Measurements from ENCODE around the gene ST3GAL3. TPM values are rescaled to one million over a fixed set of nuclear protein-coding genes. Genes with fewer than 3 reads are reported as not detected.

The ST3GAL3 gene
- total and polyA plus RNA-seq, 2 of the 13 experiments (the other 11 are each of a cell fraction or from before 2014, with no cell fraction given): 5.1 to 8.1 TPM

DNA sequence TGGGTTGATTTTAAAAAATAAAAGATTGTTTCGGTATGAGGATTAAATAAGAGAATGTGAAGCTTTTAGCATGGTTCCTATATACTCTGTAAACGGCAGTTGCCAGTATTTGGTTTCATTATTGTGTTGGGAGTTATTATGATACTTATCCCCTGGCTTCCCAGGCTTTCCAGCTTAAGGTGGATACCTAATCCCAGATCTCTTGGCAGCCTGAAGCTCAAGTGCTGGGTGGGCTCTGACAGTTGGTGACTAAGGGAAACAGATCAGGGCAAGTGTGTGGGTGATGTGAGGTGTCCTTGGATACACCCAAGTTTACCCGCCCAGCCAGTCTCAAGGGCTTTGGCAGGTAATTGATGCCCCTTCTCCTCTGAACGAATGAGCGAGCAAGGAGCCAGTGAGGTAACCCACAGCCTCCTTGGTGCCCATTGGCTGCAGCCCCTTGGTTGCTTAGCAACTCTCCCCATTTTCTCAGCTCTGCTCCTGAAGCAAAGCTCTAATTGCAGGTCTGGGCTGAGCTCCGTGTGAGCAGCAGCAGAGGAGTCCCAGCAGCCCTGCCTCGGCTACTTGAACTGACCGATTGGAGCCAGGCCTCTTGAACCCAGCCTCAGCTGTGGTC, 245.5 kb downstream of the ST3GAL3 start:
- Histone ChIP-seq H3K4me1 (ENCODE audit: insufficient read depth, low read length) (peaks cover 11% of the 10 kb centered on the region), H3K79me2 (ENCODE audit: insufficient read depth, low read length) (peaks cover 2% of the 10 kb centered on the region), H3K9ac (ENCODE audit: insufficient read depth, low read depth, low read length) (no peak overlapping the region), H4K20me1 (ENCODE audit: insufficient read depth, low read length) (no peaks in the 10 kb centered on the region), H3K36me3 (replicated peaks in 1 of 2; ENCODE audit: control insufficient read depth in 1 of 2, insufficient read depth in 2 of 2, low read length in 2 of 2) (peaks cover 0 to 12% of the 10 kb centered on the region in 2 experiments; a peak in 3 of 5 replicates), H3K4me2 (ENCODE audit: low read depth, low read length) (no peak overlapping the region), H2AFZ (ENCODE audit: low read length) (no peak overlapping the region), H3K27me3 (ENCODE audit: control insufficient read depth in 1 of 2, insufficient read depth in 2 of 2, low read length in 2 of 2) (no peaks in the 10 kb centered on the region), H3K9me3 (ENCODE audit: low read length) (no peaks in the 10 kb centered on the region), H3K4me3 (replicated peaks in 1 of 3; ENCODE audit: insufficient read depth in 1 of 3, low read depth in 2 of 3, low read length in 3 of 3) (no peak overlapping the region), H3K27ac (ENCODE audit: extremely low read length, insufficient read depth, low read length) (no peak overlapping the region)
- no peak for ATAC-seq
- no peak for DNase-seq (ENCODE audit: low spot score)
- intact Hi-C loops (cut with micrococcal nuclease; ENCODE audit: unreplicated experiment): no loop called here
- ChIA-PET CTCF (ENCODE audit: low intra/inter-chr PET ratio, low total read pairs) (no interaction called here), POLR2A (no interaction called here)
- no peak for FAIRE-seq
- BruUV-seq (replicated peaks): no TSS peak
- in situ Hi-C loops (cut with HindIII; ENCODE audit: extremely low pct_ligation_motif_present, low pct_unique_long_range_greater_than_20kb): no loop called here
- WGBS (ENCODE audit: low lambda C conversion rate): 82% methylated on average over 4 of the region's 8 CpGs
- TF ChIP-seq, protein P1, sequence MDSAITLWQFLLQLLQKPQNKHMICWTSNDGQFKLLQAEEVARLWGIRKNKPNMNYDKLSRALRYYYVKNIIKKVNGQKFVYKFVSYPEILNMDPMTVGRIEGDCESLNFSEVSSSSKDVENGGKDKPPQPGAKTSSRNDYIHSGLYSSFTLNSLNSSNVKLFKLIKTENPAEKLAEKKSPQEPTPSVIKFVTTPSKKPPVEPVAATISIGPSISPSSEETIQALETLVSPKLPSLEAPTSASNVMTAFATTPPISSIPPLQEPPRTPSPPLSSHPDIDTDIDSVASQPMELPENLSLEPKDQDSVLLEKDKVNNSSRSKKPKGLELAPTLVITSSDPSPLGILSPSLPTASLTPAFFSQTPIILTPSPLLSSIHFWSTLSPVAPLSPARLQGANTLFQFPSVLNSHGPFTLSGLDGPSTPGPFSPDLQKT (CRISPR knock-in tag; IDR thresholded peaks at IDR 0.05; ENCODE audit: borderline replicate concordance): no peak
- TF ChIP-seq HNF4G (IDR thresholded peaks at IDR 0.05; ENCODE audit: borderline replicate concordance, low read depth, low read length) (no peak), HNF4G (CRISPR knock-in tag; IDR thresholded peaks at IDR 0.05; ENCODE audit: borderline replicate concordance, low read depth) (no peak), ZNF549 (CRISPR knock-in tag; IDR thresholded peaks at IDR 0.05) (no peak), ZNF720 (CRISPR knock-in tag; IDR thresholded peaks at IDR 0.05) (no peak), ZNF562 (CRISPR knock-in tag; IDR thresholded peaks at IDR 0.05; ENCODE audit: borderline replicate concordance) (no peak), CCAR2 (optimal IDR thresholded peaks at IDR 0.05; ENCODE audit: low read depth, low read length) (no peak)
- TF ChIP-seq, protein P2, sequence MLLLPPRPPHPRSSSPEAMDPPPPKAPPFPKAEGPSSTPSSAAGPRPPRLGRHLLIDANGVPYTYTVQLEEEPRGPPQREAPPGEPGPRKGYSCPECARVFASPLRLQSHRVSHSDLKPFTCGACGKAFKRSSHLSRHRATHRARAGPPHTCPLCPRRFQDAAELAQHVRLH (CRISPR knock-in tag; IDR thresholded peaks at IDR 0.05; ENCODE audit: borderline replicate concordance, low read depth): no peak
- TF ChIP-seq, protein P3, sequence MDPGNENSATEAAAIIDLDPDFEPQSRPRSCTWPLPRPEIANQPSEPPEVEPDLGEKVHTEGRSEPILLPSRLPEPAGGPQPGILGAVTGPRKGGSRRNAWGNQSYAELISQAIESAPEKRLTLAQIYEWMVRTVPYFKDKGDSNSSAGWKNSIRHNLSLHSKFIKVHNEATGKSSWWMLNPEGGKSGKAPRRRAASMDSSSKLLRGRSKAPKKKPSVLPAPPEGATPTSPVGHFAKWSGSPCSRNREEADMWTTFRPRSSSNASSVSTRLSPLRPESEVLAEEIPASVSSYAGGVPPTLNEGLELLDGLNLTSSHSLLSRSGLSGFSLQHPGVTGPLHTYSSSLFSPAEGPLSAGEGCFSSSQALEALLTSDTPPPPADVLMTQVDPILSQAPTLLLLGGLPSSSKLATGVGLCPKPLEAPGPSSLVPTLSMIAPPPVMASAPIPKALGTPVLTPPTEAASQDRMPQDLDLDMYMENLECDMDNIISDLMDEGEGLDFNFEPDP (CRISPR knock-in tag; conservative IDR thresholded peaks at IDR 0.05): no peak
- TF ChIP-seq, protein P4, sequence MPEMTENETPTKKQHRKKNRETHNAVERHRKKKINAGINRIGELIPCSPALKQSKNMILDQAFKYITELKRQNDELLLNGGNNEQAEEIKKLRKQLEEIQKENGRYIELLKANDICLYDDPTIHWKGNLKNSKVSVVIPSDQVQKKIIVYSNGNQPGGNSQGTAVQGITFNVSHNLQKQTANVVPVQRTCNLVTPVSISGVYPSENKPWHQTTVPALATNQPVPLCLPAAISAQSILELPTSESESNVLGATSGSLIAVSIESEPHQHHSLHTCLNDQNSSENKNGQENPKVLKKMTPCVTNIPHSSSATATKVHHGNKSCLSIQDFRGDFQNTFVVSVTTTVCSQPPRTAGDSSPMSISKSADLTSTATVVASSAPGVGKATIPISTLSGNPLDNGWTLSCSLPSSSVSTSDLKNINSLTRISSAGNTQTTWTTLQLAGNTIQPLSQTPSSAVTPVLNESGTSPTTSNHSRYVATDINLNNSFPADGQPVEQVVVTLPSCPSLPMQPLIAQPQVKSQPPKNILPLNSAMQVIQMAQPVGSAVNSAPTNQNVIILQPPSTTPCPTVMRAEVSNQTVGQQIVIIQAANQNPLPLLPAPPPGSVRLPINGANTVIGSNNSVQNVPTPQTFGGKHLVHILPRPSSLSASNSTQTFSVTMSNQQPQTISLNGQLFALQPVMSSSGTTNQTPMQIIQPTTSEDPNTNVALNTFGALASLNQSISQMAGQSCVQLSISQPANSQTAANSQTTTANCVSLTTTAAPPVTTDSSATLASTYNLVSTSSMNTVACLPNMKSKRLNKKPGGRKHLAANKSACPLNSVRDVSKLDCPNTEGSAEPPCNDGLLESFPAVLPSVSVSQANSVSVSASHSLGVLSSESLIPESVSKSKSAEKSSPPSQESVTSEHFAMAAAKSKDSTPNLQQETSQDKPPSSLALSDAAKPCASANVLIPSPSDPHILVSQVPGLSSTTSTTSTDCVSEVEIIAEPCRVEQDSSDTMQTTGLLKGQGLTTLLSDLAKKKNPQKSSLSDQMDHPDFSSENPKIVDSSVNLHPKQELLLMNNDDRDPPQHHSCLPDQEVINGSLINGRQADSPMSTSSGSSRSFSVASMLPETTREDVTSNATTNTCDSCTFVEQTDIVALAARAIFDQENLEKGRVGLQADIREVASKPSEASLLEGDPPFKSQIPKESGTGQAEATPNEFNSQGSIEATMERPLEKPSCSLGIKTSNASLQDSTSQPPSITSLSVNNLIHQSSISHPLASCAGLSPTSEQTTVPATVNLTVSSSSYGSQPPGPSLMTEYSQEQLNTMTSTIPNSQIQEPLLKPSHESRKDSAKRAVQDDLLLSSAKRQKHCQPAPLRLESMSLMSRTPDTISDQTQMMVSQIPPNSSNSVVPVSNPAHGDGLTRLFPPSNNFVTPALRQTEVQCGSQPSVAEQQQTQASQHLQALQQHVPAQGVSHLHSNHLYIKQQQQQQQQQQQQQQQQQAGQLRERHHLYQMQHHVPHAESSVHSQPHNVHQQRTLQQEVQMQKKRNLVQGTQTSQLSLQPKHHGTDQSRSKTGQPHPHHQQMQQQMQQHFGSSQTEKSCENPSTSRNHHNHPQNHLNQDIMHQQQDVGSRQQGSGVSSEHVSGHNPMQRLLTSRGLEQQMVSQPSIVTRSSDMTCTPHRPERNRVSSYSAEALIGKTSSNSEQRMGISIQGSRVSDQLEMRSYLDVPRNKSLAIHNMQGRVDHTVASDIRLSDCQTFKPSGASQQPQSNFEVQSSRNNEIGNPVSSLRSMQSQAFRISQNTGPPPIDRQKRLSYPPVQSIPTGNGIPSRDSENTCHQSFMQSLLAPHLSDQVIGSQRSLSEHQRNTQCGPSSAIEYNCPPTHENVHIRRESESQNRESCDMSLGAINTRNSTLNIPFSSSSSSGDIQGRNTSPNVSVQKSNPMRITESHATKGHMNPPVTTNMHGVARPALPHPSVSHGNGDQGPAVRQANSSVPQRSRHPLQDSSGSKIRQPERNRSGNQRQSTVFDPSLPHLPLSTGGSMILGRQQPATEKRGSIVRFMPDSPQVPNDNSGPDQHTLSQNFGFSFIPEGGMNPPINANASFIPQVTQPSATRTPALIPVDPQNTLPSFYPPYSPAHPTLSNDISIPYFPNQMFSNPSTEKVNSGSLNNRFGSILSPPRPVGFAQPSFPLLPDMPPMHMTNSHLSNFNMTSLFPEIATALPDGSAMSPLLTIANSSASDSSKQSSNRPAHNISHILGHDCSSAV (CRISPR knock-in tag; IDR thresholded peaks at IDR 0.05; ENCODE audit: borderline replicate concordance): no peak
- TF ChIP-seq, protein P5, sequence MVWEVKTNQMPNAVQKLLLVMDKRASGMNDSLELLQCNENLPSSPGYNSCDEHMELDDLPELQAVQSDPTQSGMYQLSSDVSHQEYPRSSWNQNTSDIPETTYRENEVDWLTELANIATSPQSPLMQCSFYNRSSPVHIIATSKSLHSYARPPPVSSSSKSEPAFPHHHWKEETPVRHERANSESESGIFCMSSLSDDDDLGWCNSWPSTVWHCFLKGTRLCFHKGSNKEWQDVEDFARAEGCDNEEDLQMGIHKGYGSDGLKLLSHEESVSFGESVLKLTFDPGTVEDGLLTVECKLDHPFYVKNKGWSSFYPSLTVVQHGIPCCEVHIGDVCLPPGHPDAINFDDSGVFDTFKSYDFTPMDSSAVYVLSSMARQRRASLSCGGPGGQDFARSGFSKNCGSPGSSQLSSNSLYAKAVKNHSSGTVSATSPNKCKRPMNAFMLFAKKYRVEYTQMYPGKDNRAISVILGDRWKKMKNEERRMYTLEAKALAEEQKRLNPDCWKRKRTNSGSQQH (CRISPR knock-in tag; IDR thresholded peaks at IDR 0.05; ENCODE audit: low read depth): no peak

All from HepG2 (cell line).